Thyroid gland (tissue), 4 donors: Measurements from ENCODE around the gene LMBR1.

Experiments used
- POLR2A ChIP-seq, 2 donors: fragments of 450-650 bp; IDR thresholded peaks; one replicate each; pipeline ENCODE4 v1.6.1; 2017; ENCODE audit warnings: antibody characterized with exemption in 2 of 2, mild to moderate bottlenecking in 2 of 2, moderate library complexity in 1 of 2
- TF ChIP-seq, protein P1 (sequence below), 6 experiments: fragments of 200-600 bp in 3 of 6; fragments of 450-650 bp in 3 of 6; sonication (generic) in 3 of 6; IDR thresholded peaks; one replicate each; pipeline ENCODE4 v1.5.1; 2016 to 2019; ENCODE audit warnings: antibody characterized with exemption in 6 of 6, mild to moderate bottlenecking in 2 of 6, inconsistent platforms in 1 of 6, moderate library complexity in 1 of 6

DNA sequence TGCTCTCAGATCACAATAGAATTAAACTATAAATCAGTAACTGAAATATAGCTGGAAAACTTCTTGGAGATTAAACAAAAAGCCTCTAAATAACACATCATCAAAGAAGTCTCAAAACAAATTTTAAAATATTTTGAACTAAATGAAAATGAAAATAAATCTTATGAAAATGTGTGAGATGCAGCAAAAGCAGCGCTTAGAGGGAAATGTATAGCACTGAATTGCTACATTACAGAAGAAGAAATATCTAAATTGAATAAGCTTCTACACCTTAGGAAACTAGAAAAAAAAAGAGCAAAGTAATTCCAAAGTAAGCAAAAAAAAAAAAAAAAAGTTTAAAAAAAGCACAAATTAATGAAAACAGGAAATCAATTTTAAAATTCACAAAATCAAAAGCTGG, 35.2 kb downstream of the LMBR1 start:
- TF ChIP-seq, protein P1, sequence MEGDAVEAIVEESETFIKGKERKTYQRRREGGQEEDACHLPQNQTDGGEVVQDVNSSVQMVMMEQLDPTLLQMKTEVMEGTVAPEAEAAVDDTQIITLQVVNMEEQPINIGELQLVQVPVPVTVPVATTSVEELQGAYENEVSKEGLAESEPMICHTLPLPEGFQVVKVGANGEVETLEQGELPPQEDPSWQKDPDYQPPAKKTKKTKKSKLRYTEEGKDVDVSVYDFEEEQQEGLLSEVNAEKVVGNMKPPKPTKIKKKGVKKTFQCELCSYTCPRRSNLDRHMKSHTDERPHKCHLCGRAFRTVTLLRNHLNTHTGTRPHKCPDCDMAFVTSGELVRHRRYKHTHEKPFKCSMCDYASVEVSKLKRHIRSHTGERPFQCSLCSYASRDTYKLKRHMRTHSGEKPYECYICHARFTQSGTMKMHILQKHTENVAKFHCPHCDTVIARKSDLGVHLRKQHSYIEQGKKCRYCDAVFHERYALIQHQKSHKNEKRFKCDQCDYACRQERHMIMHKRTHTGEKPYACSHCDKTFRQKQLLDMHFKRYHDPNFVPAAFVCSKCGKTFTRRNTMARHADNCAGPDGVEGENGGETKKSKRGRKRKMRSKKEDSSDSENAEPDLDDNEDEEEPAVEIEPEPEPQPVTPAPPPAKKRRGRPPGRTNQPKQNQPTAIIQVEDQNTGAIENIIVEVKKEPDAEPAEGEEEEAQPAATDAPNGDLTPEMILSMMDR (IDR thresholded peaks at IDR 0.05), result no peak
- no peak for TF ChIP-seq POLR2A (IDR thresholded peaks at IDR 0.05)
